Body of pancreas (tissue), 4 donors: ENCODE data around the gene ME1.

ENCODE experiments used
- POLR2A ChIP-seq, 3 donors: fragments of 450-650 bp; IDR thresholded peaks; one replicate each; pipeline ENCODE4 v1.6.1; 2016; ENCODE audit warnings: antibody characterized with exemption in 3 of 3, mild to moderate bottlenecking in 2 of 3
- TF ChIP-seq, protein P1 (sequence below), 7 experiments: fragments of 450-650 bp in 4 of 7; fragments of 200-600 bp in 3 of 7; sonication (generic) in 3 of 7; IDR thresholded peaks; one replicate each; pipeline ENCODE4 v1.5.1; 2016 to 2019; ENCODE audit warnings: antibody characterized with exemption in 7 of 7

DNA sequence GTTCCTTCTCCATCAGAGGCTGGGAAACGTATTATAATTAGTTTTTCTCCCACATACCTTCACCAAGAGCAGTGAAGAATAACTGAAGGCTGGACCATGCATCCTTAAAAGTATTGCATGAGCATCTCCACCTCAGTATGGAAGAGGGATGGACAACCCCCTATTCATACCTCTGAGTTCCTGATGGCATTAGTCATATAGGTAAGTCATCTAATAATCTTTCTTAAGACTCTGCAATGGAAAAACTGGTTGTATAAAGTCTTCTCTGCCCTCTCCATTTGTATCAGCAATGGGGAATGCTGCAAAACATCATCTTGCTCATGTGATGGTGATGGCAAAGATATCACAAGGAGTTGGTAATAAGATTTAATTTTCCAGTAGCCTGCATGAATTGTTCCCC, 262.3 kb downstream of the ME1 start:
- TF ChIP-seq, protein P1, sequence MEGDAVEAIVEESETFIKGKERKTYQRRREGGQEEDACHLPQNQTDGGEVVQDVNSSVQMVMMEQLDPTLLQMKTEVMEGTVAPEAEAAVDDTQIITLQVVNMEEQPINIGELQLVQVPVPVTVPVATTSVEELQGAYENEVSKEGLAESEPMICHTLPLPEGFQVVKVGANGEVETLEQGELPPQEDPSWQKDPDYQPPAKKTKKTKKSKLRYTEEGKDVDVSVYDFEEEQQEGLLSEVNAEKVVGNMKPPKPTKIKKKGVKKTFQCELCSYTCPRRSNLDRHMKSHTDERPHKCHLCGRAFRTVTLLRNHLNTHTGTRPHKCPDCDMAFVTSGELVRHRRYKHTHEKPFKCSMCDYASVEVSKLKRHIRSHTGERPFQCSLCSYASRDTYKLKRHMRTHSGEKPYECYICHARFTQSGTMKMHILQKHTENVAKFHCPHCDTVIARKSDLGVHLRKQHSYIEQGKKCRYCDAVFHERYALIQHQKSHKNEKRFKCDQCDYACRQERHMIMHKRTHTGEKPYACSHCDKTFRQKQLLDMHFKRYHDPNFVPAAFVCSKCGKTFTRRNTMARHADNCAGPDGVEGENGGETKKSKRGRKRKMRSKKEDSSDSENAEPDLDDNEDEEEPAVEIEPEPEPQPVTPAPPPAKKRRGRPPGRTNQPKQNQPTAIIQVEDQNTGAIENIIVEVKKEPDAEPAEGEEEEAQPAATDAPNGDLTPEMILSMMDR (IDR thresholded peaks at IDR 0.05) = no peak
- no peak for TF ChIP-seq POLR2A (IDR thresholded peaks at IDR 0.05)
